ENCODE measurements around the gene ZGPAT.

- TF ChIP-seq SUZ12 (IDR thresholded peaks at IDR 0.05; ENCODE audit: extremely low read depth, insufficient read depth, insufficient read length) (no peak), ZNF274 (IDR thresholded peaks at IDR 0.05; ENCODE audit: low read depth, low read length) (no peak)
Measured at GRCh38 chr20:63700199-63701050, 7.4 kb upstream of the ZGPAT start.
